NCI-H774 (cell line): ENCODE results near the gene SLC6A13.
"Not testable (repeated sequence)": the region's sequence is repeated elsewhere in the genome, so short reads cannot be mapped to it uniquely, and the experiment has no call there.

Source experiments
- DNase-seq: peaks from one replicate; lab custom pipeline; 2025; lab: John Stamatoyannopoulos, UW

The SLC6A13 gene

GRCh38 chr12:262817-263216 lies at the start of gene SLC6A13:
Gene SLC6A13, minus strand, starts transcription at chr12:262836. Its CDS starts 2,784 bp downstream, at chr12:260052.
- no peak for DNase-seq

- DNase-seq = no peak
These were observed 45.9 kb upstream of the SLC6A13 start for GRCh38 chr12:308511-308910.

- no peak for DNase-seq
These were observed 44.8 kb upstream of the SLC6A13 start for GRCh38 chr12:307406-307805.

- no peak for DNase-seq
These were observed 42.2 kb upstream of the SLC6A13 start for GRCh38 chr12:304805-305204.

GRCh38 chr12:302766-303165 lies 40.1 kb upstream of the SLC6A13 start:
- not testable (repeated sequence) for DNase-seq

- not testable (repeated sequence) for DNase-seq
These were observed 37.5 kb upstream of the SLC6A13 start for GRCh38 chr12:300166-300565.

GRCh38 chr12:299511-299910 lies 36.9 kb upstream of the SLC6A13 start:
- DNase-seq = not testable (repeated sequence)

- DNase-seq = not testable (repeated sequence)
These were observed 35.4 kb upstream of the SLC6A13 start for GRCh38 chr12:298059-298458.

GRCh38 chr12:295132-295531 lies 32.5 kb upstream of the SLC6A13 start:
- no peak for DNase-seq

- DNase-seq = no peak
These were observed 30.6 kb upstream of the SLC6A13 start for GRCh38 chr12:293199-293598.

- no peak for DNase-seq
These were observed 29.6 kb upstream of the SLC6A13 start for GRCh38 chr12:292186-292585.

- no peak for DNase-seq
These were observed 28.6 kb upstream of the SLC6A13 start for GRCh38 chr12:291153-291723.

GRCh38 chr12:288687-289086 lies 26.1 kb upstream of the SLC6A13 start:
- no peak for DNase-seq

GRCh38 chr12:286531-287300 lies 24.1 kb upstream of the SLC6A13 start:
- DNase-seq = no peak

- DNase-seq = no peak
These were observed 15.4 kb upstream of the SLC6A13 start for GRCh38 chr12:278046-278445.

- no peak for DNase-seq
These were observed 13.2 kb upstream of the SLC6A13 start for GRCh38 chr12:275812-276211.

GRCh38 chr12:273382-273781 lies 10.7 kb upstream of the SLC6A13 start:
- DNase-seq = no peak

- DNase-seq = no peak
These were observed 10.3 kb upstream of the SLC6A13 start for GRCh38 chr12:272942-273341.

- DNase-seq = no peak
These were observed 8.5 kb upstream of the SLC6A13 start for GRCh38 chr12:271161-271560.

GRCh38 chr12:269191-269590 lies 6.6 kb upstream of the SLC6A13 start:
- no peak for DNase-seq

GRCh38 chr12:268483-268840 lies 5.8 kb upstream of the SLC6A13 start:
- no peak for DNase-seq

- no peak for DNase-seq
These were observed 5.2 kb upstream of the SLC6A13 start for GRCh38 chr12:267581-268482.

- no peak for DNase-seq
These were observed 2.5 kb upstream of the SLC6A13 start for GRCh38 chr12:265096-265495.
